H1 (cell line): Measurements from ENCODE around the gene POLR2M. TPM values are rescaled to one million over a fixed set of nuclear protein-coding genes. Genes with fewer than 3 reads are reported as not detected.

Experiments
- CTCF ChIA-PET: fragments of 300-600 bp; sonication (Branson Sonifier 250); formaldehyde crosslinking; loops from one replicate; lab custom pipeline; 2021; ENCODE audit not compliant: partially characterized antibody; lab: Charles Lee
- POLR2A ChIA-PET: fragments of 300-600 bp; sonication (Branson Sonifier 250); formaldehyde crosslinking; loops from one replicate; lab custom pipeline; 2021; ENCODE audit warnings: inconsistent platforms; ENCODE audit not compliant: partially characterized antibody; lab: Charles Lee
- DNase-seq, 2 experiments: peaks; one replicate each; pipeline versions ENCODE4 v3.0.0 to v3.0.0-alpha.2; 2010 to 2022; ENCODE audit warnings: low spot score in 2 of 2, low read depth in 1 of 2, mixed read lengths in 1 of 2
- FAIRE-seq: peaks from 2 replicates; lab custom pipeline; 2011; peaks lifted over from hg19 to GRCh38; lab: Jason Lieb, UNC
- H2AFZ ChIP-seq: 2 replicates; pipeline ENCODE4 v1.8.1; 2012; ENCODE audit warnings: low read length, inconsistent platforms
- H2AK5ac ChIP-seq: 2 replicates; pipeline ENCODE4 v1.6.1; 2013; ENCODE audit warnings: low read depth, low read length
- H2BK120ac ChIP-seq: replicated peaks from 2 replicates; pipeline ENCODE3; 2013; ENCODE audit warnings: low read depth, low read length, inconsistent platforms
- H2BK12ac ChIP-seq: 2 replicates; pipeline ENCODE4 v1.6.1; 2013; ENCODE audit warnings: low read depth, low read length
- H2BK15ac ChIP-seq: 2 replicates; pipeline ENCODE4 v1.6.1; 2013; ENCODE audit warnings: low read length
- H2BK20ac ChIP-seq: 2 replicates; pipeline ENCODE4 v1.6.1; 2013; ENCODE audit warnings: low read length
- H2BK5ac ChIP-seq: 2 replicates; pipeline ENCODE4 v1.6.1; 2013; ENCODE audit warnings: low read depth, low read length
- H3K14ac ChIP-seq: 2 replicates; pipeline ENCODE4 v1.6.1; 2013; ENCODE audit warnings: inconsistent platforms; ENCODE audit not compliant: insufficient read length
- H3K18ac ChIP-seq: 2 replicates; pipeline ENCODE4 v1.6.1; 2013; ENCODE audit warnings: low read length; ENCODE audit errors: extremely low read depth
- H3K23ac ChIP-seq: 2 replicates; pipeline ENCODE4 v1.6.1; 2013; ENCODE audit warnings: inconsistent platforms; ENCODE audit not compliant: insufficient read length
- H3K23me2 ChIP-seq: 2 replicates; pipeline ENCODE4 v1.6.1; 2013; ENCODE audit warnings: low read depth, low read length
- H3K27ac ChIP-seq: 2 replicates; pipeline ENCODE4 v1.6.1; 2011; ENCODE audit warnings: low read depth, low read length, inconsistent platforms
- H3K27me3 ChIP-seq, 4 experiments: replicated peaks in 1 of 4; 1 replicate in 1 of 4; 2 replicates in 3 of 4; pipeline versions ENCODE4 v1.6.1 to v1.8.1; 2011 to 2013; ENCODE audit warnings: low read length in 3 of 4, mild to moderate bottlenecking in 3 of 4, inconsistent platforms in 2 of 4, mixed read lengths in 2 of 4, moderate library complexity in 1 of 4; ENCODE audit not compliant: control insufficient read depth in 3 of 4, insufficient read depth in 3 of 4; ENCODE audit errors: extremely low read depth in 1 of 4
- H3K36me3 ChIP-seq, 4 experiments: 2 replicates each; pipeline versions ENCODE4 v1.6.1 to v1.8.1; 2011 to 2013; ENCODE audit warnings: mild to moderate bottlenecking in 4 of 4, low read length in 3 of 4, moderate library complexity in 2 of 4, control low read depth in 1 of 4, inconsistent platforms in 1 of 4; ENCODE audit not compliant: insufficient read depth in 4 of 4, control insufficient read depth in 2 of 4
- H3K4ac ChIP-seq: replicated peaks from 2 replicates; pipeline ENCODE3; 2013; ENCODE audit warnings: low read length, low read depth, mixed read lengths, inconsistent platforms; ENCODE audit not compliant: insufficient read length
- H3K4me1 ChIP-seq, 4 experiments: replicated peaks in 1 of 4; 1 replicate in 1 of 4; 2 replicates in 3 of 4; pipeline versions ENCODE4 v1.6.1 to v1.8.1; 2011 to 2013; ENCODE audit warnings: low read length in 3 of 4, inconsistent platforms in 2 of 4, mixed read lengths in 1 of 4; ENCODE audit not compliant: insufficient read depth in 4 of 4, control insufficient read depth in 3 of 4
- H3K4me2 ChIP-seq, 2 experiments: 2 replicates each; pipeline versions ENCODE4 v1.6.1 to v1.8.1; 2011 to 2013; ENCODE audit warnings: low read depth in 2 of 2, low read length in 2 of 2, control low read depth in 1 of 2, inconsistent platforms in 1 of 2, mild to moderate bottlenecking in 1 of 2; ENCODE audit not compliant: insufficient read depth in 1 of 2
- H3K4me3 ChIP-seq, 4 experiments: fragments of 200-600, 300-600 bp in 1 of 4; sonication (generic), shearing (Covaris generic), sonication (Bioruptor Twin) in 1 of 4; 2 replicates each; pipeline versions ENCODE4 v1.5.1 to v1.8.1; 2011 to 2016; ENCODE audit warnings: low read length in 4 of 4, low read depth in 3 of 4, control low read depth in 2 of 4, inconsistent platforms in 2 of 4, mild to moderate bottlenecking in 2 of 4, mixed read lengths in 1 of 4, moderate library complexity in 1 of 4; ENCODE audit not compliant: insufficient read depth in 2 of 4; ENCODE audit errors: extremely low read depth in 1 of 4
- H3K56ac ChIP-seq: replicated peaks from 2 replicates; pipeline ENCODE3; 2013; ENCODE audit warnings: low read depth, mild to moderate bottlenecking, mixed read lengths, low read length, inconsistent platforms; ENCODE audit not compliant: insufficient read length
- H3K79me1 ChIP-seq: 2 replicates; pipeline ENCODE4 v1.6.1; 2013; ENCODE audit warnings: low read depth, low read length, control low read depth
- H3K79me2 ChIP-seq, 2 experiments: 2 replicates each; pipeline versions ENCODE4 v1.6.1 to v1.8.1; 2012 to 2013; ENCODE audit warnings: low read length in 2 of 2, mild to moderate bottlenecking in 2 of 2, inconsistent platforms in 1 of 2; ENCODE audit not compliant: insufficient read depth in 2 of 2, control insufficient read depth in 1 of 2
- H3K9ac ChIP-seq, 4 experiments: replicated peaks in 1 of 4; 1 replicate in 1 of 4; 2 replicates in 3 of 4; pipeline versions ENCODE4 v1.6.1 to v1.8.1; 2011 to 2013; ENCODE audit warnings: low read depth in 3 of 4, low read length in 3 of 4, control low read depth in 2 of 4, mild to moderate bottlenecking in 2 of 4, moderate library complexity in 2 of 4, inconsistent platforms in 1 of 4; ENCODE audit errors: extremely low read depth in 1 of 4
- H3K9me3 ChIP-seq, 2 experiments: 2 replicates each; pipeline versions ENCODE4 v1.6.1 to v1.8.1; 2012 to 2013; ENCODE audit warnings: mild to moderate bottlenecking in 2 of 2, moderate library complexity in 2 of 2, control low read depth in 1 of 2, inconsistent platforms in 1 of 2, low read depth in 1 of 2, low read length in 1 of 2, mixed read lengths in 1 of 2; ENCODE audit not compliant: insufficient read depth in 2 of 2
- H4K20me1 ChIP-seq, 2 experiments: replicated peaks in 1 of 2; 2 replicates each; pipeline versions ENCODE3 to v1.8.1; 2011 to 2013; ENCODE audit warnings: inconsistent platforms in 2 of 2, low read length in 2 of 2, mild to moderate bottlenecking in 1 of 2; ENCODE audit not compliant: insufficient read depth in 2 of 2, control insufficient read depth in 1 of 2
- H4K5ac ChIP-seq: 2 replicates; pipeline ENCODE4 v1.6.1; 2013; ENCODE audit warnings: low read length, low read depth, mixed read lengths, inconsistent platforms; ENCODE audit not compliant: insufficient read length
- H4K8ac ChIP-seq: 2 replicates; pipeline ENCODE4 v1.8.0; 2013; ENCODE audit warnings: mild to moderate bottlenecking, moderate library complexity, low read length, inconsistent platforms; ENCODE audit not compliant: insufficient read depth; ENCODE audit errors: extremely low read depth
- H4K91ac ChIP-seq: replicated peaks from 2 replicates; pipeline ENCODE3; 2013; ENCODE audit warnings: low read length, mixed read lengths, inconsistent platforms; ENCODE audit not compliant: insufficient read length
- ASH2L ChIP-seq: fragments of 200-600, 300-600 bp; sonication (generic); IDR thresholded peaks from one replicate; pipeline ENCODE4 v1.7.1; 2017; ENCODE audit warnings: low read length
- BRCA1 ChIP-seq: IDR thresholded peaks from 2 replicates; pipeline ENCODE4 v1.6.1; 2012; ENCODE audit warnings: low read depth, low read length, improper control_type of control experiment
- CEBPB ChIP-seq: IDR thresholded peaks from 2 replicates; pipeline ENCODE4 v1.6.1; 2012; ENCODE audit warnings: low read depth, low read length
- CHD2 ChIP-seq: IDR thresholded peaks from 2 replicates; pipeline ENCODE4 v1.6.1; 2012; ENCODE audit warnings: low read length, improper control_type of control experiment
- POLR2A ChIP-seq, 2 experiments: IDR thresholded peaks; 1 replicate in 1 of 2; 2 replicates in 1 of 2; pipeline ENCODE4 v1.6.1; 2011; ENCODE audit warnings: low read depth in 2 of 2, low read length in 2 of 2, mild to moderate bottlenecking in 2 of 2; ENCODE audit errors: control extremely low read depth in 1 of 2
- POU5F1 ChIP-seq: IDR thresholded peaks from 2 replicates; pipeline ENCODE4 v1.6.1; 2011; ENCODE audit warnings: low read depth, mild to moderate bottlenecking, low read length, moderate library complexity
- YY1 ChIP-seq: IDR thresholded peaks from 2 replicates; pipeline ENCODE4 v1.6.1; 2011; ENCODE audit warnings: low read depth, mild to moderate bottlenecking, low read length
- WGBS, 2 experiments: shearing (Covaris generic) in 1 of 2; methylation state at CpG; one replicate each; pipeline versions ENCODE4 v1.1.6 to v1.1.7; 2013 to 2015; ENCODE audit warnings: low lambda C conversion rate in 2 of 2, mixed read lengths in 2 of 2, inconsistent platforms in 1 of 2, low coverage in 1 of 2, missing lambda C conversion rate in 1 of 2; ENCODE audit not compliant: insufficient replicate concordance in 2 of 2, insufficient coverage in 1 of 2, insufficient read length in 1 of 2; ENCODE audit errors: extremely low coverage in 1 of 2, missing lambda C conversion rate in 1 of 2; 5-methylcytosine and 5-hydroxymethylcytosine counted together
- polyA plus RNA-seq, 7 experiments: library from polyadenylated mRNA; depleted of rRNA in 3 of 7; stranded (reverse) in 5 of 7; unstranded in 2 of 7; fragments of >200 nt in 5 of 7; fragments of 200-250 nt in 2 of 7; gene quantifications; 1 replicate in 5 of 7; 2 replicates in 1 of 7; 4 replicates in 1 of 7; pipeline versions ENCODE4 v1.2.1 to v1.2.3, GENCODE V29; 2011 to 2013; ENCODE audit warnings: missing spikeins in 2 of 7, mixed read lengths in 2 of 7
- total RNA-seq: library from RNA; stranded (reverse); fragmentation: NEBNext Ultra II Directional; extraction: Animal tissue kit (Norgen Biotek cat#: 25700); gene quantifications from 2 replicates; pipeline ENCODE4 v1.2.1, GENCODE V29; 2021

Gene POLR2M
- total and polyA plus RNA-seq, 2 of the 8 experiments (the other 6 are each of a cell fraction or from before 2014, with no cell fraction given): 32.7 to 55.1 TPM

DNA sequence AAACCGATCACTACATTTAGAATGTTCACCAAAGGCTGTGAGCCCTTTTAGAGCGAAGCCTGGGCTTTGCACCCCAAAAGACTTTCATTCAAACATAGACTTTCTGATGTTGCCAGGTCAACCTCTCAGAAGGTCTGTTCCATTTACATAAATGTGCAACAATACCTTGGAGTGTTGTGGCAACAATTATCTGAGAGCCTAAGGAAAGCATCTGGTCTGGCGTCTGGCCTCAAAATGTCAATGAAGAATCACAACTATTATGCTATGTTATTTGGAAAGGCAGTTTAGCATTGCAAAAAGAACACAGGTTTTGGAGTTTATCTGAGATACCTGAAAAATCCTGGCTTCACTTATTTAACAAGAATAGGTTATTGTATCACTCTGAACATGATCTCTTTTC, 50.0 kb downstream of the POLR2M start:
- POLR2A ChIA-PET: no interaction called here
- H2BK12ac ChIP-seq: no peak overlapping the region
- no peak overlapping the region for H2BK20ac ChIP-seq
- no peaks in the 10 kb centered on the region for H3K23me2 ChIP-seq
- FAIRE-seq: no peak
- no peak overlapping the region for H3K18ac ChIP-seq
- H2AK5ac ChIP-seq: no peak overlapping the region
- no peak overlapping the region for H3K14ac ChIP-seq
- no peak overlapping the region for H2AFZ ChIP-seq
- H3K4me3 ChIP-seq: no peak overlapping the region
- DNase-seq: no peak
- H2BK15ac ChIP-seq: no peak overlapping the region
- no peak overlapping the region for H3K4me2 ChIP-seq
- H3K56ac ChIP-seq: no peak overlapping the region
- H3K36me3 ChIP-seq: no peaks in the 10 kb centered on the region
- peaks cover 0 to 4% (median 2%) of the 10 kb centered on the region in 4 experiments; a peak in 3 of 7 replicates for H3K4me1 ChIP-seq
- CTCF ChIA-PET: interaction anchor here (1.2 kb wide), 1 partner anchor 103 kb away, joined by 3 read pairs; no protein-coding TSS in a partner anchor
- H3K27ac ChIP-seq: no peak overlapping the region
- H4K91ac ChIP-seq: no peak overlapping the region
- no peak overlapping the region for H4K5ac ChIP-seq
- H4K8ac ChIP-seq: no peak overlapping the region
- no peaks in the 10 kb centered on the region for H4K20me1 ChIP-seq
- H3K79me2 ChIP-seq: no peaks in the 10 kb centered on the region
- no peaks in the 10 kb centered on the region for H3K27me3 ChIP-seq
- H3K4ac ChIP-seq: no peak overlapping the region
- no peak overlapping the region for H3K23ac ChIP-seq
- no peaks in the 10 kb centered on the region for H3K9me3 ChIP-seq
- H3K9ac ChIP-seq: no peak overlapping the region
- WGBS, 2 experiments: 91% methylated on average over 3 of the region's 3 CpGs; no CpG with 5 or more reads in 1 of the 2 experiments
- H2BK5ac ChIP-seq: no peak overlapping the region
- H3K79me1 ChIP-seq: no peaks in the 10 kb centered on the region
- no peak for TF ChIP-seq YY1
- TF ChIP-seq POU5F1: no peak
- no peak for TF ChIP-seq CEBPB
- no peak for TF ChIP-seq POLR2A (IDR thresholded peaks at IDR 0.05; ENCODE audit: control extremely low read depth in 1 of 2, low read depth in 2 of 2, low read length in 2 of 2)
- no peak for TF ChIP-seq CHD2
- TF ChIP-seq BRCA1: no peak
- no peak for TF ChIP-seq ASH2L
- H2BK120ac ChIP-seq: no peak overlapping the region
